Spinal cord (tissue), 10 donors: Measurements from ENCODE around the gene ROCK1. TPM values are rescaled to one million over a fixed set of nuclear protein-coding genes. Genes with fewer than 3 reads are reported as not detected.

Experiments
- DNase-seq, 6 donors: peaks; one replicate each; pipeline versions ENCODE4 v3.0.0 to v3.0.0-alpha.2; 2013 to 2015; ENCODE audit warnings: low spot score in 6 of 6, low read depth in 4 of 6
- H3K27ac ChIP-seq: one replicate; pipeline ENCODE4 v1.5.1; 2013; ENCODE audit warnings: low read depth, low read length, control low read depth
- H3K27me3 ChIP-seq: one replicate; pipeline ENCODE4 v1.6.1; 2013; ENCODE audit warnings: low read length; ENCODE audit not compliant: control insufficient read depth, insufficient read depth
- H3K36me3 ChIP-seq: one replicate; pipeline ENCODE4 v1.6.1; 2013; ENCODE audit warnings: low read length; ENCODE audit not compliant: control insufficient read depth, insufficient read depth
- H3K4me1 ChIP-seq: one replicate; pipeline ENCODE4 v1.6.1; 2013; ENCODE audit warnings: low read length; ENCODE audit not compliant: control insufficient read depth, insufficient read depth
- H3K4me3 ChIP-seq: one replicate; pipeline ENCODE4 v1.5.1; 2013; ENCODE audit warnings: low read depth, low read length, control low read depth
- H3K9me3 ChIP-seq: one replicate; pipeline ENCODE4 v1.6.1; 2013; ENCODE audit warnings: low read length; ENCODE audit not compliant: control insufficient read depth, insufficient read depth
- WGBS: methylation state at CpG from one replicate; pipeline ENCODE4 v1.1.5; 2013; ENCODE audit warnings: missing lambda C conversion rate; ENCODE audit not compliant: insufficient coverage; 5-methylcytosine and 5-hydroxymethylcytosine counted together
- polyA plus RNA-seq, 2 donors: library from polyadenylated mRNA; unstranded; fragments of 120-200 nt; gene quantifications; one replicate each; pipeline ENCODE4 v1.2.1, GENCODE V29; 2013; ENCODE audit not compliant: insufficient read length in 2 of 2
- total RNA-seq, 2 donors: library from RNA; depleted of rRNA in 1 of 2; stranded (reverse); fragments of 120-200 nt in 1 of 2; fragments of >200 nt in 1 of 2; gene quantifications; one replicate each; pipeline versions ENCODE4 v1.2.3 to v1.2.4, GENCODE V29; 2013 to 2014
- donor health status: healthy.

The ROCK1 gene
- total and polyA plus RNA-seq, 4 donors: 31.0 to 56.1 (median 34.1) TPM

DNA sequence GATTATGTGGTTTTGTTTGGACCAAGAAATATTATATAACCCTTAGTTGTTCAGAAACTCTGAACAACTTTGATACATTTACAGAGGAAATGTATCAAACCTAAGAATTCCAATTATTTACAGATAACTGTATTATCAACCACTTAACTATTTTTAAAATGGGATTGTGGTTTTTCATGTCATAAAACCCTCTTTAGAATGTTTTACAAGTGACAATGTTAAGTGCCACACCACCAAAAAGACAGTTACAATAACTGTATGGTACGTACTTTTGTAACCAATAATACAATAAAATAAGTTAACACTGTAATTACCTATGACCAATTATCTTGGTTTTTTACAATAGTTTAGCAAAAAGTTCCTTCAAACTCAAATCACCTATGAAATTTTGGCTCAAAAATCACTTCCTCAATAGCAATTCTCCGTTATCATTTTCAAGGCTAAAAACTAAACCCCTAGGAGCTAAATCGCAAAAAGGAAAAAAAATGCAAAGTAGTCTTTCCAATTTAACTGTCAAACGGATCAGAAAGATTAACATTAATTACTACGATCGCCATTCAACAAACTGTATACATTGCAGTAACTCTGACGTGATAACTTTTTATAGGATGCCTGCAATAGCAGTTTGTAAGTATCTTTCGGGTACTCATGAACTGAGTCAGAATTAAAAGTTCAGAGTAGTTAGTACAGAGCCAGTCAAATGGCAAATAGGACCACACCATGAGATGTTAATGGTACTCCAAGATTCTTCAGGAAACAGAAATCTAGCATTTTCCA is 1.5 kb downstream of the ROCK1 start:
- H3K27me3 ChIP-seq: no peaks in the 10 kb centered on the region
- H3K36me3 ChIP-seq: no peaks in the 10 kb centered on the region
- peaks cover 10% of the 10 kb centered on the region for H3K4me1 ChIP-seq
- H3K9me3 ChIP-seq: no peaks in the 10 kb centered on the region
- 7% methylated on average over 3 of the region's 8 CpGs for WGBS
- peak overlapping the region; percentile 93 for H3K27ac ChIP-seq
- no peak for DNase-seq
- peak overlapping the region; percentile 82 for H3K4me3 ChIP-seq

DNA sequence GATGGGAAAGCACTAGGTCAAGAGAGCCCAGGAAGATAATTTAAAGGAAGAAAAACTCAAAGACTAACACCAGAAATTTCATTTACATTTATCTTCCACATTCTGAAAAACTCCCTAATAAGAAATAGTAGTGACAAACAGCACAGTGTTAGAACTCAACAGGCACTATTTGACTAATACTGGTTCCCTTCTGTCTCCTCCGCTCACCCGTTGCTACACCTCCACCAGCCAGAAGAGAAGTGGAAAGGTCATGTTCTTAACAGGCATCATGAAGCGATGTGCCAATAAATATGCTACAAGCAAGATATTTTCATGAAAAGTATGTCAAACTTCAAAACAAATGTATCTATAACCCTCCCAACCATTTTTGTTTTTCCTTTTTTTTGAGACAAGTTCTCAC is 5.7 kb downstream of the ROCK1 start:
- Histone ChIP-seq H3K4me1 (peaks cover 5% of the 10 kb centered on the region), H3K27ac (no peak overlapping the region), H3K9me3 (no peaks in the 10 kb centered on the region), H3K4me3 (no peak overlapping the region), H3K27me3 (no peaks in the 10 kb centered on the region), H3K36me3 (no peaks in the 10 kb centered on the region)
- no peak for DNase-seq
- no CpG with 5 or more reads among the region's 3 CpGs for WGBS

GRCh38 chr18:21101172-21101571 is 10.4 kb downstream of the ROCK1 start:
- Histone ChIP-seq H3K9me3 (no peaks in the 10 kb centered on the region), H3K4me1 (peaks cover 4% of the 10 kb centered on the region), H3K27ac (no peak overlapping the region), H3K36me3 (no peaks in the 10 kb centered on the region), H3K27me3 (no peaks in the 10 kb centered on the region), H3K4me3 (no peak overlapping the region)
- no CpG with 5 or more reads among the region's 2 CpGs for WGBS
- no peak for DNase-seq

DNA sequence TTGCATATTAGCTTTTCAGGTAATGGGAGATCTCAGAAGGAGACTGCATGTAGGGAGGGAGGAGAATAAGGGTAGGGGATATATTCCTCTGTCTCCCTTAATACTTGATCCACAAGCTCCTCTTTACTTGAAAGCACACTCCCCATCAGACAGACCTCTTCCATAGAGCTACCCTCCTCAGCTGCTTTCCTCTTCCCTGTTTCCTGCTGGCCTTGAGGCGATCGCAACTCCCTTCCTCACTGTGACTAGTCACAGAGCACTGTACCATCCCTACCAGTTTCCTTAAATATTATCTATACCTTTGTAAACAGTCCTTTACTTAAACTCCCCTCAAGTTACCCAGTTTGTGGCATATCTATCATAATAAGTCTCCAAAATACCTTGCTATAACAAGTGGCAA is 10.9 kb downstream of the ROCK1 start:
- no peaks in the 10 kb centered on the region for H3K27me3 ChIP-seq
- H3K4me3 ChIP-seq: no peak overlapping the region
- no peaks in the 10 kb centered on the region for H3K36me3 ChIP-seq
- no peaks in the 10 kb centered on the region for H3K9me3 ChIP-seq
- H3K4me1 ChIP-seq: peaks cover 4% of the 10 kb centered on the region
- H3K27ac ChIP-seq: no peak overlapping the region
- 85% methylated on average over 2 of the region's 2 CpGs for WGBS
- DNase-seq: no peak

DNA sequence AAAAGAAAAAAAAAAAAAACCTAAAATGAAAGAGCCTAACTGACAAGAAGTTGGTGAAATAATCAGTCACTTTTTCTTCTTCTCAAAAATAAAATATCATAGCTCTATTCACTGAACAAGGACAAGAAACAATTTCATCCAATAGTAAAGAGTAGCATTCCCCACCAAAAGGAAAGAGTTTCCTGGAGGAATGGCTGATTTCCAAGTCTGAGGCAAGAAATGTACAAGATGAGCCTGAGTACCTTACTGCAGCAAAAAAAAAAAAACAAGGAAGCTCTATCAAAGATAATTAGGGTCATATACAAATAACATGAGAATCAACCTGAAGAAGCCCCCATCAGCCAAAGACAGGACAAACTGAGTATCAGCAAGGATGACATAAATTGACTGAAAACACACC is 11.5 kb downstream of the ROCK1 start:
- Histone ChIP-seq H3K4me1 (peaks cover 4% of the 10 kb centered on the region), H3K4me3 (no peak overlapping the region), H3K9me3 (no peaks in the 10 kb centered on the region), H3K27ac (no peak overlapping the region), H3K27me3 (no peaks in the 10 kb centered on the region), H3K36me3 (no peaks in the 10 kb centered on the region)
- peak in 1 of 6 donors; percentile 26 for DNase-seq

GRCh38 chr18:21099442-21099841 is 12.2 kb downstream of the ROCK1 start:
- H3K27me3 ChIP-seq: no peaks in the 10 kb centered on the region
- H3K36me3 ChIP-seq: no peaks in the 10 kb centered on the region
- H3K9me3 ChIP-seq: no peaks in the 10 kb centered on the region
- peaks cover 4% of the 10 kb centered on the region for H3K4me1 ChIP-seq
- 76% methylated on average over 7 of the region's 9 CpGs for WGBS
- no peak for DNase-seq
- H3K4me3 ChIP-seq: no peak overlapping the region
- no peak overlapping the region for H3K27ac ChIP-seq

DNA sequence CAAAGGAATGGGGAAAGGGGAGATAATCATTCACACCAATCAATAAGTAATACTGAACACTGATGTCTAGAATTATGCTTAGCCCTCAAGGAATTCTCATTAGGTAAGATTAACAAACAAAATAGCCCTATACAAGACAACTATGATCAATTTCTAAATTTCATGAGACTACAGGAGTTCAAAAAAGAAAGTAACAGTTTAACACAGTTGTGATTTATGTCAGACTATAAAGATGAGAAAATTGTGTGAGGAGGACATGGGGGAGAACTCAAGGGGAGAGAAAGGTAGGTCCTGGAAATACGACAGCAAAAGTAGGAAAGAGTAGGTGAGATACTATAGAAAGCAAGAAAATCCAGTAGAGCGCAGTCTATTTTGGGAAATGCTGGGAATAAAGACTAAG is 14.9 kb downstream of the ROCK1 start:
- Histone ChIP-seq H3K4me3 (no peak overlapping the region), H3K27ac (no peak overlapping the region), H3K9me3 (no peaks in the 10 kb centered on the region), H3K36me3 (no peaks in the 10 kb centered on the region), H3K4me1 (peaks cover 4% of the 10 kb centered on the region), H3K27me3 (no peaks in the 10 kb centered on the region)
- no peak for DNase-seq
- WGBS: 96% methylated on average over 2 of the region's 2 CpGs

GRCh38 chr18:21093133-21093532 is 18.5 kb downstream of the ROCK1 start:
- Histone ChIP-seq H3K27me3 (no peaks in the 10 kb centered on the region), H3K4me3 (no peak overlapping the region), H3K27ac (no peak overlapping the region), H3K9me3 (no peaks in the 10 kb centered on the region), H3K36me3 (no peaks in the 10 kb centered on the region), H3K4me1 (no peaks in the 10 kb centered on the region)
- 100% methylated on average over 2 of the region's 3 CpGs for WGBS
- no peak for DNase-seq

- no peaks in the 10 kb centered on the region for H3K36me3 ChIP-seq
- no peak overlapping the region for H3K4me3 ChIP-seq
- no peak overlapping the region for H3K27ac ChIP-seq
- H3K4me1 ChIP-seq: no peaks in the 10 kb centered on the region
- no peaks in the 10 kb centered on the region for H3K9me3 ChIP-seq
- 100% methylated on average over 1 of the region's 2 CpGs for WGBS
- H3K27me3 ChIP-seq: no peaks in the 10 kb centered on the region
- no peak for DNase-seq
These were observed 20.9 kb downstream of the ROCK1 start for GRCh38 chr18:21090680-21091079.

GRCh38 chr18:21085579-21086166 is 25.9 kb downstream of the ROCK1 start:
- Histone ChIP-seq H3K4me1 (no peaks in the 10 kb centered on the region), H3K4me3 (no peak overlapping the region), H3K27ac (no peak overlapping the region), H3K9me3 (peaks cover 10% of the 10 kb centered on the region), H3K36me3 (no peaks in the 10 kb centered on the region), H3K27me3 (no peaks in the 10 kb centered on the region)
- no peak for DNase-seq
- WGBS: no CpG with 5 or more reads among the region's 3 CpGs
